Measurements from ENCODE around the gene TBC1D32. TPM values are rescaled to one million over a fixed set of nuclear protein-coding genes. Genes with fewer than 3 reads are reported as not detected.
A peak's percentile ranks its signal among the peaks of the same experiment; 100 is the strongest.

The TBC1D32 gene
- total RNA-seq, 1 donor from 2014 or later = 8.9 TPM

- Histone ChIP-seq H3K79me2 (ENCODE audit: insufficient read depth, low read length) (no peaks in the 10 kb centered on the region), H3K4me2 (ENCODE audit: low read length) (no peak overlapping the region), H3K27me3 (ENCODE audit: insufficient read depth, low read length) (no peaks in the 10 kb centered on the region), H3K9ac (ENCODE audit: low read length) (no peak overlapping the region), H2AFZ (ENCODE audit: low read depth, low read length) (no peak overlapping the region), H3K4me1 (ENCODE audit: insufficient read depth, low read length) (no peaks in the 10 kb centered on the region), H4K20me1 (ENCODE audit: insufficient read depth, low read length) (no peaks in the 10 kb centered on the region), H3K9me3 (ENCODE audit: insufficient read depth, low read depth, low read length) (no peaks in the 10 kb centered on the region), H3K36me3 (ENCODE audit: insufficient read depth, low read length) (no peaks in the 10 kb centered on the region), H3K27ac (ENCODE audit: low read depth, low read length) (no peak overlapping the region), H3K4me3 (ENCODE audit: insufficient read depth, low read depth, low read length) (no peak overlapping the region)
- TF ChIP-seq EZH2 (IDR thresholded peaks at IDR 0.05; ENCODE audit: insufficient read depth, low read length) = no peak
- no peak for TF ChIP-seq CTCF (IDR thresholded peaks at IDR 0.05; ENCODE audit: insufficient read depth, low read depth, low read length)
- DNase-seq (ENCODE audit: low read depth) (no peak), FAIRE-seq (no peak)
- Mint-ChIP-seq H3K4me1 (ENCODE audit: low read depth, unreplicated experiment) (no peaks in the 10 kb centered on the region), H3K9me3 (ENCODE audit: unreplicated experiment) (peaks cover 3% of the 10 kb centered on the region), H3K36me3 (ENCODE audit: low read depth, unreplicated experiment) (no peaks in the 10 kb centered on the region), H3K27ac (ENCODE audit: unreplicated experiment) (no peak overlapping the region), H3K4me3 (ENCODE audit: unreplicated experiment) (no peak overlapping the region), H3K27me3 (ENCODE audit: low read depth, unreplicated experiment) (no peaks in the 10 kb centered on the region)
Observed at GRCh38 chr6:121297694-121298093, 36.6 kb downstream of the TBC1D32 start.

GRCh38 chr6:121285041-121285440 is 49.2 kb downstream of the TBC1D32 start:
- Mint-ChIP-seq H3K27ac (ENCODE audit: unreplicated experiment) (no peak overlapping the region), H3K9me3 (ENCODE audit: unreplicated experiment) (no peaks in the 10 kb centered on the region), H3K36me3 (ENCODE audit: low read depth, unreplicated experiment) (peaks cover 9% of the 10 kb centered on the region), H3K4me1 (ENCODE audit: low read depth, unreplicated experiment) (no peaks in the 10 kb centered on the region), H3K4me3 (ENCODE audit: unreplicated experiment) (no peak overlapping the region), H3K27me3 (ENCODE audit: low read depth, unreplicated experiment) (no peaks in the 10 kb centered on the region)
- DNase-seq (ENCODE audit: low read depth) (peak; percentile 88), FAIRE-seq (no peak)
- TF ChIP-seq EZH2 (IDR thresholded peaks at IDR 0.05; ENCODE audit: insufficient read depth, low read length) (no peak), CTCF (IDR thresholded peaks at IDR 0.05; ENCODE audit: insufficient read depth, low read depth, low read length) (no peak)
- H3K36me3 ChIP-seq (ENCODE audit: insufficient read depth, low read length) = no peaks in the 10 kb centered on the region
- H3K79me2 ChIP-seq (ENCODE audit: insufficient read depth, low read length) = no peaks in the 10 kb centered on the region
- H4K20me1 ChIP-seq (ENCODE audit: insufficient read depth, low read length) = no peaks in the 10 kb centered on the region
- no peak overlapping the region for H3K4me3 ChIP-seq (ENCODE audit: insufficient read depth, low read depth, low read length)
- H3K4me1 ChIP-seq (ENCODE audit: insufficient read depth, low read length) = peaks cover 3% of the 10 kb centered on the region
- no peak overlapping the region for H2AFZ ChIP-seq (ENCODE audit: low read depth, low read length)
- H3K9me3 ChIP-seq (ENCODE audit: insufficient read depth, low read depth, low read length) = no peaks in the 10 kb centered on the region
- H3K9ac ChIP-seq (ENCODE audit: low read length) = no peak overlapping the region
- no peak overlapping the region for H3K27ac ChIP-seq (ENCODE audit: low read depth, low read length)
- no peak overlapping the region for H3K4me2 ChIP-seq (ENCODE audit: low read length)
- H3K27me3 ChIP-seq (ENCODE audit: insufficient read depth, low read length) = no peaks in the 10 kb centered on the region

GRCh38 chr6:121274666-121275295 is 59.5 kb downstream of the TBC1D32 start:
- DNase-seq (ENCODE audit: low read depth) (no peak), FAIRE-seq (no peak)
- Histone ChIP-seq H3K4me3 (ENCODE audit: insufficient read depth, low read depth, low read length) (no peak overlapping the region), H3K27ac (ENCODE audit: low read depth, low read length) (no peak overlapping the region), H3K27me3 (ENCODE audit: insufficient read depth, low read length) (no peaks in the 10 kb centered on the region), H3K9ac (ENCODE audit: low read length) (no peak overlapping the region), H3K4me2 (ENCODE audit: low read length) (no peak overlapping the region), H3K36me3 (ENCODE audit: insufficient read depth, low read length) (no peaks in the 10 kb centered on the region), H4K20me1 (ENCODE audit: insufficient read depth, low read length) (no peaks in the 10 kb centered on the region), H3K4me1 (ENCODE audit: insufficient read depth, low read length) (no peaks in the 10 kb centered on the region), H3K79me2 (ENCODE audit: insufficient read depth, low read length) (no peaks in the 10 kb centered on the region), H3K9me3 (ENCODE audit: insufficient read depth, low read depth, low read length) (no peaks in the 10 kb centered on the region), H2AFZ (ENCODE audit: low read depth, low read length) (no peak overlapping the region)
- peaks cover 19% of the 10 kb centered on the region for H3K36me3 Mint-ChIP-seq (ENCODE audit: low read depth, unreplicated experiment)
- no peak overlapping the region for H3K4me3 Mint-ChIP-seq (ENCODE audit: unreplicated experiment)
- TF ChIP-seq EZH2 (IDR thresholded peaks at IDR 0.05; ENCODE audit: insufficient read depth, low read length) (no peak), CTCF (IDR thresholded peaks at IDR 0.05; ENCODE audit: insufficient read depth, low read depth, low read length) (no peak)
- no peaks in the 10 kb centered on the region for H3K27me3 Mint-ChIP-seq (ENCODE audit: low read depth, unreplicated experiment)
- H3K9me3 Mint-ChIP-seq (ENCODE audit: unreplicated experiment) = peaks cover 7% of the 10 kb centered on the region
- H3K4me1 Mint-ChIP-seq (ENCODE audit: low read depth, unreplicated experiment) = no peaks in the 10 kb centered on the region
- no peak overlapping the region for H3K27ac Mint-ChIP-seq (ENCODE audit: unreplicated experiment)

All from astrocyte (in vitro differentiated cells and primary cell).